AG04450 (cell line): ENCODE data around the gene LRRC8D. TPM values are rescaled to one million over a fixed set of nuclear protein-coding genes. Genes with fewer than 3 reads are reported as not detected.

Source experiments
- CTCF ChIA-PET: fragments of 300-600, 350-600 bp; formaldehyde crosslinking; extraction: SDS; loops from one replicate; lab custom pipeline; 2022; ENCODE audit warnings: antibody characterized with exemption, inconsistent platforms; lab: Charles Lee
- POLR2A ChIA-PET: fragments of 350-600 bp; formaldehyde crosslinking; extraction: SDS; loops from one replicate; lab custom pipeline; 2021; ENCODE audit warnings: antibody characterized with exemption, inconsistent platforms; lab: Yijun Ruan, JAX
- DNase-seq: peaks from one replicate; pipeline ENCODE4 v3.0.0-alpha.2; 2011; ENCODE audit warnings: low read depth, low spot score
- H3K27ac ChIP-seq: one replicate; pipeline ENCODE4 v1.5.1; 2012; ENCODE audit warnings: low read depth, low read length, control low read depth
- H3K27me3 ChIP-seq: one replicate; pipeline ENCODE4 v1.6.0; 2012; ENCODE audit warnings: low read length; ENCODE audit not compliant: control insufficient read depth, insufficient read depth
- H3K4me3 ChIP-seq: 2 replicates; pipeline ENCODE4 v1.5.1; 2011; ENCODE audit warnings: mild to moderate bottlenecking, low read depth, low read length, control low read depth
- H3K9me3 ChIP-seq: 2 replicates; pipeline ENCODE4 v1.5.1; 2012; ENCODE audit warnings: low read length; ENCODE audit not compliant: control insufficient read depth, insufficient read depth
- CTCF ChIP-seq: IDR thresholded peaks from 2 replicates; pipeline ENCODE4 v1.5.1; 2011; ENCODE audit warnings: low read depth, low read length, control low read depth, inconsistent platforms
- polyA plus RNA-seq: library from polyadenylated mRNA; depleted of rRNA; stranded (reverse); fragments of >200 nt; gene quantifications from 2 replicates; pipeline ENCODE4 v1.2.3, GENCODE V29; 2011

LRRC8D gene
- polyA plus RNA-seq, 1 experiment: 48.7 TPM

DNA sequence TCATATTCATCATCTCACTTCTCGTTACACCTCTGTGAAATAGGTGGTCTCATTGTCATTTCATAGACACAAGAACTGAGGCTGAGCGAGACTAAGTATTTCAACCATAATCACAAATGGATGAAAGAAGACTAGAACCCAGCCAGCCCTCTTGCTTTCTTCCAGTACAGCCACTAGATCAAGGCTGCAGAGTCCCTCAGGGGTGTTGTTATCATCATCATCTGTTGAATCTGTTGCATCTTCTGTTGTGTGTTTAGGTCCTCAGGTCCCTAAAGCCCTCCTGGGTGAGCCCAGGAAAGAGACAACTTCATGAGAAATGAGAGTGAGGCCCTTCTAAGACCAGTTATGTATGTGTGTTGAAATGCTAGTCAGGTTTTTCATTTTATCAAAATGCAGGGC lies 87.4 kb downstream of the LRRC8D start:
- TF ChIP-seq CTCF: no peak
- CTCF ChIA-PET: no interaction called here
- DNase-seq: no peak
- no peaks in the 10 kb centered on the region for H3K9me3 ChIP-seq
- no peaks in the 10 kb centered on the region for H3K27me3 ChIP-seq
- no peak overlapping the region for H3K4me3 ChIP-seq
- POLR2A ChIA-PET: no interaction called here
- peak overlapping the region; percentile 73 for H3K27ac ChIP-seq

DNA sequence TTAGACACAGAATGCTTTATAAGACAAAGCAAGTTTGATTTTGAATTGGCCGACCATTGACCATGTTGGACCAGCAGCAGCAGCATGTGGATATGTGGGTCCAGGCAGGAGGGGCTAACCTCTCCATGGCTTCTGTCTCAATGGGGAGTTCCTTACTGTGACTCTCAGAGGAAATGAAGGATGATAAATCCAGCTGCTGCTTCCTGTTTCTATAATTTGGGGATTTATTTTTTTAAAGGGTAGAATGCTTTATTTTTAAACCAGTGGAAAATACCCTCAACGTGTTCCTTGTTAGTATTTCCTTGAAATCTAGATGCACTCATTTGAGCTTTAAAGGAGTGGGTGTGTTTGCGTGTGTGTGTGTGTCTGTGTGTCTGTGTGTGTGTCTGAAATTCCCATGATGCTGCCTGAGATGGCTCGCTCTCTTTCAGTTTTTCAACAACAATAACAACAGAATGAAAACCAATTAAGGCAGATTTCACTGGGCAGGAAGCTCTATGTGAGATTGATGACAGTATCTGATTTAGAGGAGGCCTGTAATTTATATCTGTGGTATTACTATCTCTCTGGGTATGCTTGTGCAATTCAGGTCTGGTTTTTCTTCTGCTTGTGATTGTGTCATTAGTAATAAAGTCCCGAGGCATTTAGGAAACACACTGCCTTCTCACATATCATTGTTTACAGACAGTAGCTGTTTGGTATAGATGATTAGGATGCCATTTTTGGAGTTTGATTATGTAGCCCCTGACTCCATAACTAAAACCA lies 88.0 kb downstream of the LRRC8D start:
- TF ChIP-seq CTCF: no peak
- Histone ChIP-seq H3K4me3 (no peak overlapping the region), H3K27ac (peak overlapping the region; percentile 73), H3K9me3 (no peaks in the 10 kb centered on the region), H3K27me3 (no peaks in the 10 kb centered on the region)
- POLR2A ChIA-PET: interaction anchor here (0.6 to 1.0 kb wide), 2 partner anchors 9 to 86 kb away, joined by 3 to 4 read pairs; partner anchors contain the start of gene ZNF326
- CTCF ChIA-PET: no interaction called here
- no peak for DNase-seq

DNA sequence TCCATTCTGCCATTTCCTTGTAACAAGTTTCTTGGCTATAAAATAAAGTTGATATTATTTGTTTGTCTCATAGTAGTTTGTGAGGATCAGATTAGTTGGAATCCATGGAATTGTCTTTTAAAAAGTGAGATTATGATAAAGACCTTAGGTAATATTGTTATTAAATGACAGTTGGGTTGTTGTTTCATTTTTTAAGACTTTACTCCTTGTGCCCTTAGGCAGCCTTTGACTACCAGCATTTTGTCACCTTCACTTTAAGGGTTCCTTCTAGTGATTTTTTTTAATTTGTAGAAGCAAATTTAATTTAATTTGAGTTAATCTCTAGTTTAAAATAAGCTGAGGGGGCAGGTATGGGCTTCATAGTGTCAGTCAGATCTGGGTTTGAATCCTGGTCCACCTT lies 89.4 kb downstream of the LRRC8D start:
- DNase-seq: no peak
- H3K27me3 ChIP-seq: no peaks in the 10 kb centered on the region
- ChIA-PET POLR2A (interaction anchor here (0.7 to 1.2 kb wide), 3 partner anchors 34 to 111 kb away, joined by 3 to 5 read pairs (median 4); partner anchors contain the start of gene LRRC8D), CTCF (interaction anchor here (0.7 to 1.5 kb wide), 3 partner anchors 10 to 34 kb away, joined by 3 to 6 read pairs (median 5); no protein-coding TSS in a partner anchor)
- H3K4me3 ChIP-seq: no peak overlapping the region
- H3K27ac ChIP-seq: peak overlapping the region; percentile 71
- no peaks in the 10 kb centered on the region for H3K9me3 ChIP-seq
- no peak for TF ChIP-seq CTCF

- POLR2A ChIA-PET: interaction anchor here (0.7 to 1.2 kb wide), 4 partner anchors 33 to 112 kb away, joined by 3 to 5 read pairs (median 4); partner anchors contain the start of gene LRRC8D
- H3K27me3 ChIP-seq: no peaks in the 10 kb centered on the region
- peak overlapping the region; percentile 71 for H3K27ac ChIP-seq
- peak; percentile 85 for DNase-seq
- TF ChIP-seq CTCF: no peak
- H3K4me3 ChIP-seq: no peak overlapping the region
- CTCF ChIA-PET: interaction anchor here (0.8 to 1.5 kb wide), 3 partner anchors 9 to 77 kb away, joined by 3 to 5 read pairs (median 4); no protein-coding TSS in a partner anchor
- no peaks in the 10 kb centered on the region for H3K9me3 ChIP-seq
Measured at GRCh38 chr1:89910780-89911179, 89.9 kb downstream of the LRRC8D start.
